NT2/D1 (cell line): ENCODE measurements around the gene NFATC4.

Source experiments
- SUZ12 ChIP-seq: IDR thresholded peaks from 2 replicates; pipeline ENCODE4 v1.6.1; 2011; ENCODE audit not compliant: insufficient read length, insufficient read depth; ENCODE audit errors: extremely low read depth
- YY1 ChIP-seq: IDR thresholded peaks from 2 replicates; pipeline ENCODE4 v1.6.1; 2011; ENCODE audit not compliant: insufficient read length, insufficient read depth

DNA sequence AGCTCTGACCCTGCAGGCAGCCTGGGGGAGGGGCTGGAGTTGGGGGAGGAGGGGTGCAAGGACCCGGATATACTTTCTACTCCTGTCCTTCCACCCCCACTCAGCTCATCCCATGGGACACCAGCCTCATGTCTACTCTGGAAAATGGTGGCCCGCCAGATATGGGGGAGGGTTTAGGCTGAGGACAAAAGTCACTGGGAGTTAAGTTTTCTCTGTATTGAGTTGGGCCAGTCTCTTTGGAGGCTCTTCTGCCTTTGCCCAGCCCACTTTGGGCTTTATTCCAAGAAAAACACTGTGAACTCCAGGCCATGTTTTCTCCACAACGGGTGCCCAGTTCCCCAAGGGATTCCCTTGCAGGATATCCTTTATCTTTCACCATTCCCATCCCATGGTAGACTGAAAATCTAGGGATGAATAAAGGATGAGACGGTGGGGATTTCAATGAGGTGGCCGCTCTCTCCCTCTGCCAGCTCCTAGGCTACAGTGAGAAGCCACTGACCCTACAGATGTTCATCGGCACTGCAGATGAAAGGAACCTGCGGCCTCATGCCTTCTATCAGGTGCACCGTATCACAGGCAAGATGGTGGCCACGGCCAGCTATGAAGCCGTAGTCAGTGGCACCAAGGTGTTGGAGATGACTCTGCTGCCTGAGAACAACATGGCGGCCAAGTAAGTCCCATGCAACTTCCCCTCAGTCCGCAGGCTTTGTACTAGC is 4.9 kb downstream of the NFATC4 start:
- TF ChIP-seq SUZ12 (no peak), YY1 (no peak)
